CD4-positive, alpha-beta T cell treated with Interferon alpha-2 for 1 hour (primary cell): ENCODE measurements around the gene AATK.

ENCODE experiments used
- DNase-seq, 2 donors: peaks; one replicate each; pipeline ENCODE4 v3.0.0-alpha.2; 2020 to 2022

AATK gene, protein sequence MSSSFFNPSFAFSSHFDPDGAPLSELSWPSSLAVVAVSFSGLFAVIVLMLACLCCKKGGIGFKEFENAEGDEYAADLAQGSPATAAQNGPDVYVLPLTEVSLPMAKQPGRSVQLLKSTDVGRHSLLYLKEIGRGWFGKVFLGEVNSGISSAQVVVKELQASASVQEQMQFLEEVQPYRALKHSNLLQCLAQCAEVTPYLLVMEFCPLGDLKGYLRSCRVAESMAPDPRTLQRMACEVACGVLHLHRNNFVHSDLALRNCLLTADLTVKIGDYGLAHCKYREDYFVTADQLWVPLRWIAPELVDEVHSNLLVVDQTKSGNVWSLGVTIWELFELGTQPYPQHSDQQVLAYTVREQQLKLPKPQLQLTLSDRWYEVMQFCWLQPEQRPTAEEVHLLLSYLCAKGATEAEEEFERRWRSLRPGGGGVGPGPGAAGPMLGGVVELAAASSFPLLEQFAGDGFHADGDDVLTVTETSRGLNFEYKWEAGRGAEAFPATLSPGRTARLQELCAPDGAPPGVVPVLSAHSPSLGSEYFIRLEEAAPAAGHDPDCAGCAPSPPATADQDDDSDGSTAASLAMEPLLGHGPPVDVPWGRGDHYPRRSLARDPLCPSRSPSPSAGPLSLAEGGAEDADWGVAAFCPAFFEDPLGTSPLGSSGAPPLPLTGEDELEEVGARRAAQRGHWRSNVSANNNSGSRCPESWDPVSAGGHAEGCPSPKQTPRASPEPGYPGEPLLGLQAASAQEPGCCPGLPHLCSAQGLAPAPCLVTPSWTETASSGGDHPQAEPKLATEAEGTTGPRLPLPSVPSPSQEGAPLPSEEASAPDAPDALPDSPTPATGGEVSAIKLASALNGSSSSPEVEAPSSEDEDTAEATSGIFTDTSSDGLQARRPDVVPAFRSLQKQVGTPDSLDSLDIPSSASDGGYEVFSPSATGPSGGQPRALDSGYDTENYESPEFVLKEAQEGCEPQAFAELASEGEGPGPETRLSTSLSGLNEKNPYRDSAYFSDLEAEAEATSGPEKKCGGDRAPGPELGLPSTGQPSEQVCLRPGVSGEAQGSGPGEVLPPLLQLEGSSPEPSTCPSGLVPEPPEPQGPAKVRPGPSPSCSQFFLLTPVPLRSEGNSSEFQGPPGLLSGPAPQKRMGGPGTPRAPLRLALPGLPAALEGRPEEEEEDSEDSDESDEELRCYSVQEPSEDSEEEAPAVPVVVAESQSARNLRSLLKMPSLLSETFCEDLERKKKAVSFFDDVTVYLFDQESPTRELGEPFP (N-terminal part only)

DNA sequence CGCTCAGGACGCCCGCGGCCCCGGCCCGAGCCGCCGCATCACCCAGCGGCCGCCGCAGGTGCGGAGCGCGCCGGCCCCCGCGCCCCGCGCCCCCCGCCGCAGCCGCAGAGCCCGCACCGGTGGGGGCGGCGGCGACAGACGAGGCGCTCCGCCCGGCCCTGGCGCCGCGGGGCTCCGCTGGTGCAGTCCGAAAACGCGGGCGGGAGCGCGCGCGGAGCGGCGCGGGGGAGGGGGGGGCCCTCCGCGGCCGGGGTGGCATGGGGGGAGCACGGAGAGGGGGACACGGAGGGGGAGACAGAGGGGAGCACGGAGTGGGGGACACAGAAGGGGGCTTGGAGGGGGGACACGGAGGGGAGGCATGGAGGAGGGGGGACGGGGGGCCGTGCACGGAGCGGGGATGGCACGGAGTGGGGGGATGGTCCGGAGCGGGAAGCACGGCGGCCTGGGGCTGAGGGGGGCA is at the start of gene AATK:
Gene AATK, minus strand, starts transcription at position 189 of the 460 bp plus-strand sequence. CDS start 229 bp downstream, outside the sequence.
- no peak for DNase-seq

DNA sequence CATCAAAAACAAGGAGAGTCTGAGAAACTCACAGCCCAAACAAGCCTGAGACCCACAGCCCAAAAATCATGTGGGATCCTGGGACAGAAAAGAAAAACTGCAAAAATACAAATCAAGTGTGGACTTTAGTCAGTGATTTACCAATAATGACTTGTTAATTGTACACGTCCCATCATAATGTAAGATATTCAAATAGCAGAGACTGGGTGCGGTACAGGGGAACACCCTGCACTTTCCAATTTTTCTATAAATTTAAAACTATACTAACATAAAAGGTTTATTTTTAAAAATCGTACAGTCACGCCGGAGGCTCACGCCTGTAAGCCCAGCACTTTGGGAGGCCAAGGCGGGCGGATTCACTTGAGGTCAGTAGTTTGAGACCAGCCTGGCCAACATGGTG is 48.0 kb upstream of the AATK start:
- no peak for DNase-seq

DNA sequence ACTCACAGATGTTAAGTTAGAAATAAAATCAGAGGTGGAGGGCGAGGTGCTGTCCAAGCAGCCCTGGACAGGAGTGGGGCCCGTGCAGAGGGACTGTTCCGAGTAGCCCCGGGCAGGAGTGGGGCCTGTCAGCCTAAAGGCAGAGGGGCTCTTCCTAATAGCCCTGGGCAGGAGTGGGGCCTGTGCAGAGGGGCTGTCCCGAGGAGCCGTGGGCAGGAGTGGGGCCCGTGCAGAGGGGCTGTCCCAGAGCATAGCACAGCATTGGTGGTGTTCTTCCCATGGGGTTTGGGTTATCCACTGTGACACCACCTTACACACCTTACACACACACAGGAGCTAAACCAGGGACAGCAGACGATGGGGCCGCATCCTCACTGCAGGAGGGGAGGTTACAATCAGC is 46.3 kb upstream of the AATK start:
- DNase-seq: no peak

DNA sequence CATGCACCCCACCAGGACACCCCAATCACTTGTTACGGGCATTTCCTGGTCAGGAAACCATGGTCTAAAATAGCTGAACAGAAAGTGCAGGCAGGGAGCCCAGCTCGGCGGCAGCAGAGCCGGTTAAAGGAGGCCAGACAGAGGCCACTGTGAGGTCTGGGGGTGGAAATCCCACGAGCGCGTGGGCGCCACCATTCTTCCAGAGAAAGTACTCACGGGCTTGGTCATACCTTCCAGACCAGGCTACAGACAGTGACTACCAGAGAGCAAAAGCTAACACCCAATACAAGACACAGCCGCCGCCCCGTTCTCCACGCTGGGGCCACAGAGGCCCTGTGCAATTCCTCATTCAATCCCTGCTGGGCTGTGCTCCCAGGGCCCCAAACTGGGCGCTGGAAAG is 44.8 kb upstream of the AATK start:
- no peak for DNase-seq

DNA sequence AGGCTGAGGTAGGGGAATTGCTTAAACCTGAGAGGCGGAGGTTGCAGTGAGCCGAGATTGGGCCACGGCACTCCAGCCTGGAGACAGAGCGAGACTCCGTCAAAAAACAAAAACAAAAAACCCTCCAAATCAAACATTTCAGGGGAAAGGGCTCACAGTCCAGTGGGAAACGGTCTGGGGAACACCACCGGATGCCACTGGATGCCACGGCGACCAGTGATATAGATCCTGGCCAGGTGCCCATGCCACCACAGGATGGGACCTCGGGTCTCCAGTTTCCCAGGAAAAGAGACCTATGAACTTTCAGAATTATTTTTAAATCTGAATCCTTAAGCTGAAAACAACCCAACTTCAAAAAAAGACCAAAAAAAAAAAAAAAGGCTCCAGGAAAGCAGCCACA is 44.4 kb upstream of the AATK start:
- no peak for DNase-seq

DNA sequence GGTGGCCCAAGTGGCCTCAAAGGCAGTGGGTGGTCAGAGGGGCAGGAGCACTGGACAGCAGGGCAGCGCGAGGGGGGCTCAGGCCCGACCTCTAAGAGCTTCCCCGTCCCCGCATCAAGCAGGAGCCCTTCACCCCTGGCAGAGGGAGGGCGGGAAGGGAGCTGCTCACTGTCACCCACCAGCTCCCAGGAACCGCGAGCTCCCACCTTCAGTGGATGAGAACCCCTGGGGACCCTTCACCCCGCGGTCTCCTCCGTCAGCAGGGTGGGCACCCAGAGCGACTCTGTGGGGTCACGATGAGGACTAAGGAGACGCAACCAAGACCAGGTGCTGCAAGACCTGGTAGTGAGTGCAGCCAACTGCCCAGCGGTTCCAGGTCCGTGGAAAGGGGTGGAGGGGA is 43.1 kb upstream of the AATK start:
- DNase-seq: no peak

DNA sequence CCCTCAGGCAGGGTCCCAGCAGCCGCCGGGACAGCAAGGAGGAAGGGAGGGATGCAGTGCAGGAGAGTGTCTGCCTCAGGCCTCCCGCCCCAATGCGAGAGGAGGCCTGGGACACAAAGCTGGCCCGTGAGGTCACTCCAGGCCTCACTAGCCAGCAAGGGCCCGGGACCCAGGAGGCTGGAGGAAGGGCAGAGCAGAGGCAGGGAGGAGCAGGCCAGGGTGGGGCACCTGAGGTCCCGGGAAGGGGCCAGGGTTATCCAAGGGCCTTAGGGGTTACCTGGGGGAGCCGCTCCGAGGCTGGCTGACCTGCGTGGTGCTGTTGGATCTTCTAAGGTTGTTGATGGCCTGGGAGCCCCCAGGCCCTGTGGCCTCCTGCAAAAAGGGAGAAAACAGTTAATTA is 42.6 kb upstream of the AATK start:
- no peak for DNase-seq

DNA sequence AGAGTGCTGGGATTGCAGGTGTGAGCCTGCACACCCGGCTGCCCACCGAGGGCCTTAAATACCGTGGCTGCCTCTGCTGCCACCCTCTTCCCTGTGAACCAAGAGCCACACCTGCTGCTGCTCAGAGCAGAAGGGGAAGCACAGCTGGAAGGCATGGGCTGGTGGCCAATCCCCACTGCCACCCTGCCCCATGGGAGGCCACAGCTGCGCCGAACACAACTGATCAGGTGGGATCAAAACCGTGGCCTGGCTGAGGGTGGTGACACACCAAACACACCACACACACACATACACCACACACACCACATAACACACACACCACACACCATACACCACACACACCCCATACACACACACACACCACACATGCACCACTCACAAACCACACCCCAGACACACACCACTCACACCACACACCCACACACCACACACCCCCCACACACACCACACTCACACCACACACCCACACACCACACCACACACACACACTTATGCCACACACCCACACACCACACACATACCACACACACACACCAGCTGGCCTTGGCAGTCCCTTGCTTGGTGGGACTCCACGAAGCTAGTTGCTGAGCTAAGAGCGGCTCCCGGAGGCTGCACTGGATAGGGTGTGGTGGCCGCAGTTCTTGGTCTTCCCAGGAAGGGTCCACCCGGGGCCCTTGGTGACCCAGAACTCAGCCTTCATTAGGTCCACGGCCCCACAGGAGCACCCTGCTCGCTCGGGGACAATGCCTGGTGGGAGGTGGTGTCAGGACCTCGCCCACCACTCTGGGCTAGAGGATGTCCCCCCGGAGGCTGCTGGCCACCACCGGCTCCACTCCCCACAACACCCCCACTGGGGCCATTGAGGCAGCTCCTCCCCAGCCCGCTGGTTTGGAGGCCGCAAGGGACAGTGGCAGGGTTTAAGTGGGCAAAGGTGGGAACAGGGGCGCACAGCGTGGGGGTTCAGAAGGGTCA is 41.9 kb upstream of the AATK start:
- no peak for DNase-seq

DNA sequence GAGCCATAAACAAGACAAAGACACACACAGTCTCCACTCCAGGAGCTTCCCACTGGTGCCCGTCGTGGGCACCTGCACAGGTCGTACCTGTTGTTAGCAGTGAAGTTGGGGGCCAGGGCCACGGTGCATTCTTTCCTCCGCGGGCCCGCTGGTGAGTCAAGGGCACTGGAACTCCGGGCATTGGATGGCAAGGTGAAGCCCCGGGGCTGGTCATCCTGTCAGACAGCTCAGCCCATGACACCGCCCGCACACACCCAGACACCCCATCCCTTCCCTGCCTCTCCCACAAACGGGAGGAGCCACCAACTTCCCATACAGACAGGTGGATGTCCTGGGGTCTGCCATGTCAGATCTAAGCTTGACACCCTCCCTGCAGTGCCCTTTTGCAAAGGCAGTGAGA is 40.6 kb upstream of the AATK start:
- DNase-seq: no peak

DNA sequence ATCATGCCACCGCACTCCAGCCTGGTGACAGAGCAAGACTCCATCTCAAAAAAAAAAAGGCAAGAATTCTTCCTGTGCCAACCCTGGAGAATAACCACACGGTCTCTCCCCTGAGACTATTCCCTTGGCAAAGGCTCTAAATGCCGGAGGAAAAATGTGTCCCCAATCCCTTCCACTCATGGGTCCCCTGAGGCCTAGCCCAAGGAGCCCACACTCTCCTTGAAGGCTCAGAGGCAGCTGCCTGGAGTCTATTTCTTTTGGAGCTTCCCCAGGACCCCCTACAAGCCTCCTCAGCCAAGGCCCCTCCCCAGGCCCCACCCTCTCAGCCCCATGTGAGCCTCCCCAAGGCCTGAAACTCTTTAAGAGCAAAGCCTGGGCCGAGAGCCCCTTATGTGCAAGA is 40.1 kb upstream of the AATK start:
- no peak for DNase-seq

DNA sequence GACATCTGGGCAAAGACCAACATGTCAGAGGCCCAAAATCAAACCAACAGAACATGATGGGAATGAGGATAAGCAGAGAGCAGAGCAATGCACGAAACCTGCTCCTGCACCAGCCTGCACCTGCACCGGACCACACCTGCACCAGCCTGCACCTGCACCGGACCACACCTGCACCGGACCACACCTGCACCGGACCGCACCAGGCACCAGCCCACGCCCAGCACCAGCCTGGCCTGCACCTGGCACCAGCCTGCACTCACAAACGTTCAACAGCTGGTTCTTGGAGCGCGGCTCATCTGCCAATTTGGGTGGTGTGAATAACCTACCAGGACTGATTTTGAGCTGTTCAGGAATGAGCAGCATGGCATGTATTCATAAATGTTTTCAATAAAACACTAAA is 38.6 kb upstream of the AATK start:
- DNase-seq: no peak

DNA sequence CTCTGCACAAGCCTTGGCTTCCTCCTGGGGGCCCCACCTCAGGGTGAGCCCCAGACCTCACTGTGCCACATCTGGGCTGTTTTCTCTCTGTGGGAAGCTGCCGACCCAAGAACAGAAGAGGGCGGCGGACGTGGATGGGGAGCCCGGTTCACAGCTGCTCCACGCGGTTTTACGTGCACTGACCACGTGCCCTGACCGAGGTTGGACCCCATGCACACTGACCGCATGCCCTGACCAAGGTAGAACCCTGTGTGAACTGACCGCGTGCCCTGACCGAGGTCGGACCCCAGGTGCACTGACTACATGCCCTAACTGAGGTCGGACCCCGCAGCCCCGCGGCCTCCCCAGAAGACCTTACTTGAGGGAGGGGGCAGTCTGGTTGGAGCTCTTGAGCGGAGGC is 37.1 kb upstream of the AATK start:
- DNase-seq: no peak

DNA sequence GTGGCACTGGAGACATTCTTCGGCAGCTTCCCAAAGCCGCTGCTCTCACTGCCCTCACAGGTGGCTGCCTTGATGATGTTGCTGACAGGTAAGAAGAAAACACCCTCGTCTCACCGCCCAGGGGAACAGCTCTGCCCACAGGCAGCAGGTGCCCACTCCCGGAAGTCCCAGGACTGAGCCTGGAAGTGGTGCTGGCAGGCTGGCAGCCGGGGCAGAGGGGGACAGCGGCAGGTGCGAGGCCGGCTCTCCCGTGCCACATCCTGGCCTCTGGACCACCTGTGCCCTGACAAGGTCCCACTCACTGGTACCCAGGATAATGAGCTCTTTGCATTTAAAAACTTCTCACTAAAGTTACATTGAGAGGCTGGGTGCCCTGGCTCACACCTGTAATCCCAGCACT is 36.3 kb upstream of the AATK start:
- no peak for DNase-seq

DNA sequence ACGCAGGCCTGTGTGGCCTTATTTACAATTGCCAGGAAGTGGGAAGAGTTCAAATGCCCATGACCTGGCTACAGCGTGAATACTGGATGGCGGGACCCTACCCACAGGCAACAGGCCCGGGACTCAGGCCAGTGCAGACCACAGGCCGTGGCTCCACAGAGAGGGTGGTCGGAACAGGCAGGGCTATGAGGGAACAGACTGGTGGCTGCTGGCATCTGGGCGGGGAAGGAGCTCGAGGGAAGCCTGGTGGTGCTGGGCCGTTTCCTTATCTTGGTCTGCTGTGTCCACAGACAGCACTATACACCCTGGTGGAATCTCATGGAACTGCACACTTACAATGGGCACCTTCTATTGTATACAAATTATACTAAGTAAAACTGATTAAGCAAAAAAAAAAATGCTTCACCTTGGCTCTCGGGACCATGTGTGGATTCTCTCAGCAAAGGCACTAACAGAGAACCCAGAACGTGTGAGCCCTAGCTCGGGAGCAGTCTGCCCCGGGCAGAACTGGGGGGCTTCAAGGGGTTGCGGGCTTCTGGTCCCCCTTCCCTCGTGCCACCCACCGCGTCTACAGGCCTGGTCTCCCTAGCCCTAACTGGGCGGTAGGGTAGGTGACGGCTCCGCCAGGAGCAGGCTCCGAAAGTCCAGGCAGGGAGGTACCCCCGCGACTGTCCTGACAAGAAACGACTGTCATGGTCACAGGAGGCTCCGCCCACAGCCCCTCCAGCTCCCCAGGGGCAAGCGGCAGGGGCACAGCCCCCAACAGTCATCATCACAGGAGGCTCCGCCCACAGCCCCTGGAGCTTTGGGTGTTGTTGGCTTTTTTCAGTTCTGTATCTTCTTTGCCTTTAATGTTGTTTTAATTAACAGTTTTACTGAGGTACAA is 34.9 kb upstream of the AATK start:
- peak; percentile 30 to 38 for DNase-seq

DNA sequence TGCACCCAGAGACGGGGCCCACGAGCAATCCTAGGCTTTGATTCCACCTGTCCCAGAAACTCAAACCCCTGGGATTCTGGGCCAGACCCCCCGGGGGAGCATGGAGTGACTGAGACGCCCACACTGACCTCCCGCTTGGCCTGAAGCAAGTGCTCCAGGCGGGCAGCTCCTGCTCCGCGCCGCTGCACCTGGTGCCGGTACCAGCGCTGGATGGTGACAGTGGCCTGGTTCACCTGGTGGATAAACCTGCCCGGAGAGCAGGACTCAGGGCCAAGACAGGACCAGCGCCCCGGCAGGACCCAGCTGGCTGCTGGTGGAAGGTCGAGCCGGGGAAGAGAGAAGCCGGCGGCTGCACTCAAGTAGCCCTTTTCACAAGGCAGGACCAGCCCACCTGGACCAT is 34.2 kb upstream of the AATK start:
- no peak for DNase-seq

DNA sequence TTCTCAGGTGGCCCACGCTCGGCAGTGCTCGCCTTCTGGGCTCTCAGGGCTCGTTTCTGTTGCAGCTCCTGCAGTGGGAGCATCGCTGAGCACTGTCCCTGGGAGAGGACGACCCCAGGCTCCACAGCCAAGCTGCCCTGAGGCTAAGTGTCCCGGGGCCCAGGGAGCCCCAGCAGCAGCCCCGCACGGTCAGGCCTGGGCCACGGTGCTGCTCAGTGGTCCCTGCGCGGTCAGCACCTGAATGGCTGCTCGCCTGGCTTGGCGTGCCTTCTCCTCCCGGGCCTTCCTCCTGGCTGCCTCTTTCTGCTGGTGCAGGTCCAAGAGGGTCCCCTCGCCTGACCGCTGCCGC is 33.4 kb upstream of the AATK start:
- DNase-seq: no peak

DNA sequence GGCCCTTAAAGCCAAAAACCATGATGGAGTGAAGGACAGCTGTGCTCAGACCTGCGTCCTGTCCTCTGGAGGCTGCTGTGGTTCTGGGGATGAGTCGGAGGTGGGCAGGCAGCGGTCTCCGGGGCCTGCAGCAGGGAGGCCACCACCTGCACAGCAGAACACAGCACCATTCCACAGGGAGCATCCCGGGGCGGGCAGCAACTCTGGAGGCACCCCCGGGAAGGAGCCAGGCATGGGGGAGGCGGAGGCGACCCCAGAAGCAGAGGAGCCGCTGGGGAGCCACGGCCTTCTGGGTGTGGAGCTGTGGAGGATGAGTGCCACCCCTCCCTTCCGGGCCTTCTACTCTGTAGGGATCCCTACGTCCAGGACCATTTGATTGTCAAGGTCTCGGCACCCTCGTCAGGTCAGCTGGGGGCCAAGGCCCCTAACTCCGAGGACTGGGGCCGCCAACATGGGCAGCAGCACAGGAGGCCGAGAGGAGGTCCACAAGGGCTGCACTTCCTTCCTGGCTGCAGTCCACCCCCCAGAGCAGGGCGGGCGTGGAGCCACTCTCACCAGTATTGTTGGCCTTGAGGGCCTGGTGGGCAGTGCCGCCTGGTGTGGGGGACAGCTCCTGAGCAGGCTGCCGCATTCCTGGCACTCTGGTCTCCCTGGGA is 32.9 kb upstream of the AATK start:
- no peak for DNase-seq

DNA sequence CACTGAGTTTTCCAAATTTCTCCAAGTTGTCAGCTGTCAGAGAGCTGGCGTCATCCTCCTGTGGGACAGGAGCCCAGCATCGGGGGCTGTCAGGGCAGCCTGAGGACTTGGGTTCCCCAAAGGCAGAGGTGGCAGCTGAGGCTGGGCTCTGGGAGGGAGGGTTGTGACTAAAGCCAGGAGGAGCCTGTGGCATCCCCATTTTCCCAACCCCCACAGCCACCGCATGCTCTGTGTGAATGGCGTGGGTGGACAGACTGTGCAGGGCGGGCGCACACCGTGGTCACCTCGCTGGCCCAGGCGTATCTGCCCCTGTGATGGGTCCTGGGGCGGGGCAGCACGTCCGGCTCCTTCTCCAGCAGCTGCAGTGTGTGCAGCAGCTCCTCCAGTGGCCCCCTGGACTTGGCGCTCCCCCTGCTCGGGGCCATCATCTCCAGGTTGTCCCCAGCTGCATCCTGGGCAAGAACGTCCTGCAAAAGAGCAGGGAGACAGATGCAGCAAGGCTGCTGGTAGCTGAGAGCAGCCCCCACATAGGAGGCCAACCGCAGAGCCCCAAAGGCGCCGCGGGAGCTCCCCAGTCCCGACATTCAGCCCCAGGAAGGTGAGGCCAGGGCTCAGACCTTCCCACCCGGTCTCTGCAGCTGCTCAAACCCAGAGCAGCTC is 31.9 kb upstream of the AATK start:
- DNase-seq: no peak

DNA sequence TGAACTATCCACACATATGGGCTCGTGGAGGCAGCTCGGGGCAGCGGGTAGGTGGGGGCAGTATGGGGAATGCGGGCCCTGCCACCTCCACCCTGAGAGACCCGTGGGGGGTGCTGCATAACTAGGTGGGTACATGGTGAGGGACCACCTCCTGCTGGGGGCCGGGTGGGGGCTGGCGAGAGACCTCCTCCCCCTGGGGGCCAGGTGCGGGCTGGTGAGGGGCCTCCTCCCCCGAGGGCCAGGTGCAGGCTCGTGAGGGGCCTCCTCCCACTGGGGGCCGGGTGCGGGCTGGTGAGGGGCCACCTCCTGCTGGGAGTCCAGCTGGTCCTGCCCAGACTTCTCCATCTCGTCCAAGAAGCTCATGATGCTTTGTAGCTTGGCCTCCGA is 31.4 kb upstream of the AATK start:
- DNase-seq: no peak
